NCI-H2196 treated with DMSO at 0.1 percent for 48 hours (cell line): Measurements from ENCODE around the gene RING1.

Experiments used
- DNase-seq: peaks from one replicate; lab custom pipeline; 2025; ENCODE audit not compliant: unreplicated experiment; lab: John Stamatoyannopoulos, UW

Gene RING1

GRCh38 chr6:33171880-33172687 is 36.2 kb upstream of the RING1 start:
- DNase-seq: no peak

- no peak for DNase-seq
Measured at GRCh38 chr6:33172688-33173534, 35.4 kb upstream of the RING1 start.

GRCh38 chr6:33173535-33174180 is 34.6 kb upstream of the RING1 start:
- DNase-seq: no peak

GRCh38 chr6:33174784-33175183 is 33.5 kb upstream of the RING1 start:
- DNase-seq: no peak

DNA sequence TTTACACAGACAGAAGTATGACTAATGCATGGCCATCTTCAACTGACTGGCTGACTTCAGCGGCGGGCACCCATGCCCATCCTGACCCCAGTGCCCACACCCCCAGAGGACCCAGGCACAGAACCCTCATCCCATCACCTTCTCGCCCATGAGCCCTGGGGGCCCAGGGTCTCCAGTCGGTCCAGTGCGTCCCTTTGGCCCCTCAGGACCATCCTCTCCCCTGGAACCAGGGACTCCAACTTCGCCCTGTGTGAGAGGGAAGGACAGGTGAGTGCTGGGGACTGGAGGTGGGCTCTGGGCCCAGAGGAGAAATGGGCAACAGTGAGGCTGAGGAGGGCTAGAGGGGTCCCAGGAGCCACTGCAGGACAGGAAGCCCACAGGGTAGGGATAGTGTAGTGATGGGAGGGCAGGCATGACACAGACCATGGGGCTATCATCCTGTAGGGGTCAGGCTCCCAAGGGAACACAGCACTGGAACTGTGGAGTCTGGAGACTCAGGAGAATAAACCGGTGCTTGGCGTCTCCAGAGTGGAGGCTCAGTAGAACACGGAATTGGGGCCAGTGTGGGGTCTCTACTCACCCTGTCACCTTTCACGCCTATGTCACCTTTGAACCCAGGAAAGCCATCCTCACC is 32.7 kb upstream of the RING1 start:
- no peak for DNase-seq

DNA sequence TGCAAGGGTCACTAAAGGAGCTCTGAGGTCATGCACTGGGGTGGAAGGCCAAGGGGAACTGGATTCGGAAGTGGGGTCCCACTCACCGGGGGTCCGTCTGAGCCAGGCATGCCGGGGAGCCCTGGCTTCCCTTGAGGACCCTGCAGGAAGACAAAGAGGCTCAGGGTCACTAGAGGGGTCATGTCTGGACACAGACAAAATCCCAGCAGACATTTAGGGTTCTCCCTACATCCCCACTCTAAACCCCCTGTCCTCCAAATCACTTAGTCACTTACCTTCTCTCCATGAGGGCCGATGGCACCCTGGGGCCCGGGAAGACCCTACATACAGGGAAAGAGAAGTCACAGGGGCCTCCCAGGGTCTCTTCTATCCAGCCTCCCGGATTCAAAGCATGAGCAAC is 31.4 kb upstream of the RING1 start:
- DNase-seq: no peak

GRCh38 chr6:33177552-33178446 is 30.5 kb upstream of the RING1 start:
- DNase-seq: no peak

GRCh38 chr6:33178755-33179475 is 29.4 kb upstream of the RING1 start:
- no peak for DNase-seq

DNA sequence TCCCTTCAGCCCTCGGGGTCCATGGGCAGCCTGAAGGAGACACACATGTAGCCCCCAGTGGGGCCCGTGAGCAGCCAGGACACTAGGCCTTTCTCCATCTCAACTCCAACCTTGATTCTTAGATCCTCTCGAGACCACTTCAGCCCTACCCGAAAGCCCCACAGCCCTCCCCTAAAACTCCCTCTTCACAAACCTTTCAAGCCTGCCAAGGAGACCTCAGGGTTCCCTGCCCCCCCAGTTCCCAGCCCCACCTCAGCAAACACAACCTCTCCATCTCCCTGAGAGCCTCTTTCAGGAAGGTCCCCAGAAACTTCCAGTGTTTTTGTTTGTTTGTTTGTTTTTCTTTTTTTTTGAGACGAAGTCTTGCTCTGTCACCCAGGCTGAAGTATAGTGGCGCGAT is 27.2 kb upstream of the RING1 start:
- no peak for DNase-seq

- DNase-seq: no peak
Measured at GRCh38 chr6:33183071-33183683, 25.1 kb upstream of the RING1 start.

- no peak for DNase-seq
Measured at GRCh38 chr6:33185190-33185589, 23.1 kb upstream of the RING1 start.

DNA sequence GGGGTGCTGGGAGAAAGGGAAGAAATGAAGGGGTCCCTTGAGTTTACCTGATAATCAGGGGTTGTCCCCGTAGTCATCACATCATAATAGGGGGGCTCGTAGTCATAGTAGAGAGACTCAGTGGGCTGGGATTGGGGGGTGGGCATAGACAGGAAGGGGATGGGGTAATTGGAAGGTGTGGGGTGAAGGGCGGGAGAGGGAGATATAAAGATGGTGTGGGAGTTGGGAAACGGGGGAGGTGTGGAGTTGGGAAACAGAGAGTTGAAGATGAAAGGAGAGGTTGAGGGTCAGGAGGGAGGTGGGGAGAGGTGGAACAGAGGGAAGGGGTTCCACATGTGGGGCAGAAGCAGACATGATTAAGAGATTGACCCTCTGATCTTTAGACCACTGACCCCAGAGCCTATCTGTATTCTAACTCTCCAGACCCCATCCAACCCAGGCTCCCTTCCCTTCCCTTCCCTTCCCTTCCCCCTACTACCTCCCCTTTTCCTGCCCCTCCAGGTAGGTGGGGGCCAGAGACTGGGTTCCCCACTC is 22.6 kb upstream of the RING1 start:
- DNase-seq: no peak

- no peak for DNase-seq
Measured at GRCh38 chr6:33187809-33188208, 20.5 kb upstream of the RING1 start.

DNA sequence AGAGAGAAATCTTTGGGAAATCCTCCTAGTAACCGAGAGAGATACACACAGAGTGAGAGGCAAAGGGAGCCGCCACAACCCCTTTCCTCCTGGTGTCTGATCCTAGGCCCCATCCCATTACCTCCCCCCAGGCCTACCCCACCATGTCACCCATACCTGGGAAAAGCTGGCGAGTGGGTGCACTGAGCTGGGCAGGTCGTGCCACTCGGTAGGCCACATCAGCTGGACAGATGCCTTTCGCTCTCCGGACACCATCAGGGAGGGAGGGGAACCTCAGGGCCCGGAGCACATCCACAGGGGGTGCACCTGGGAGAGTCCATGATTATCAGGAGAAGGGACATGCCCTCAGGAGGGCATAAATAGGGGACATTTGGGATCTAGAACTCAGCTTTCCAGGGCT is 19.1 kb upstream of the RING1 start:
- DNase-seq: no peak

DNA sequence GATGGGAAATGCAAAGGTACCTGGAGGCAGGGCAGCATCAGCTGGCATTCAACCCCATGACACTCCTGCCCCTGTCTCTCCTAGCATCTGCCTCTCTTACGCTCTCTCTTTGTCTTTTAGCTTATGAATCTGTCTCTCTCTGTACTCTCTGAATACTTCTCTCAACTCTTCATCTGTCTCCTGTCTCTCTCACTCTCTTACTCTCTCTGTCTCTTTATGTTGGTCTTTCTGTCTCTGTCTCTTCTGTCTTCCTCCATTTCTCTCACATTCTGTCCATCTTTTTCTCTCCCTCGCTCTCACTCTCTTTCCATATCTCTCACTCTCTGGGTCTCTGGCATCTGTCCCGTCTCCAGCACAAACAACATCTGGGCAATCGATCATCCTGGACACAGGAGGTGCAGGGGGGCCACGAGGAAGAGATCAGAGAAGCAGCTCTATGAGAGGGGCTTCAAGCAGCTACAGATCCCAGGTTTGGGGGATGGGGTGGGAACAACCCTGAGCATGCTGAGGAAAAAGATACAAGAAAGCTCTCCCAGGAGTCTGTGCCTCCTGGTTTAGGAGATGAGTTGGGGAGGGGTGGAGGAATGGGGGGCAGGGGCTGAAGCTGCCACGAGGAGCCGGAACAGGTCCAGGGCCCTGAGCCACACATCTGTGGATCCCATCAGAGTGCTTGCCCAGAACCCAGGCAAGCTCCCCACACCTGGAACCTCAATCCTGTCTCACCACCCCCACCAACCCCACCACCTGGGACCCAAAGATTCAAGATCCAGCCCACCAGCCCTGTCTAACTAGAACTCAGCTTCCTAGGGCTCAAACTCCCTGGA is 18.5 kb upstream of the RING1 start:
- no peak for DNase-seq

- DNase-seq: no peak
Measured at GRCh38 chr6:33190504-33191107, 17.7 kb upstream of the RING1 start.

DNA sequence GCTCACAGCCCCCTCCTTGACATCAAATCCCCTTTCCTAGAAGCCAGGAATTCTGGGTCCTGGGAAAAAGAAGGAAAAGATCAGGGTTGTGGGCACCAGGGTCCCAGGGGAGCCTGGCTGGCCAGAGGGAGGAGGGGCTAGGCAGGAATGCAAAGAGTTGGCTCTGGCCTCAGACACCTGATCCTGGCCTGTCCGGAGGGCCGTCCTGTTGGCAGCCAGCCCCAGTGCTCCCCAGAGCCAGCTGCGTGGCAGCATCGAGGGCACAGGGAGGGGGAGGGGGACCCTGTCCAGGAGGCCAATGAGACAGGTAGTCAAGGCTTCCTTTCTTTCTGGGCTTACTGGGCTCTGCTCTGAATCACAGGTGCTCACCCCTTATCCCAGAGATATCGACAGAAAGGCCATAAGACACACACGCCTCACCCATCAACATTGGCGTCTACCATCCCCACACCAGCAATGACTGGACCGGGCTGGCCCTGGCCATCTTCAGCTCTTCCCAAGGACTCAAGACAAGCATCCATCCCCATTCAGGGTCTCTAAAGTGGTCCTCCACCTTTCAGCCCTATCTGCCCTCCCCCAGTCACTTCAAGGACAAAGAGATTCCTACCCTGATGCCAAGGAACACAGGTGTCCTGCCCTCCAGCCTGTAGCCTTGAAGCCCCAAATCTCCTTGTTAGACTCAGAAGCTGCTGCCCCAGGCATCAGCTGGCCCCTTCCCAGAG is 16.8 kb upstream of the RING1 start:
- DNase-seq: peak; percentile 77
